Epidermal melanocyte (primary cell): ENCODE data around the gene RSF1.
"Not testable (repeated sequence)": the region's sequence is repeated elsewhere in the genome, so short reads cannot be mapped to it uniquely, and the experiment has no call there.

Experiments
- DNase-seq: peaks from one replicate; pipeline ENCODE4 v3.0.0; 2011; ENCODE audit warnings: low spot score; ENCODE audit not compliant: insufficient read length

The RSF1 gene, protein sequence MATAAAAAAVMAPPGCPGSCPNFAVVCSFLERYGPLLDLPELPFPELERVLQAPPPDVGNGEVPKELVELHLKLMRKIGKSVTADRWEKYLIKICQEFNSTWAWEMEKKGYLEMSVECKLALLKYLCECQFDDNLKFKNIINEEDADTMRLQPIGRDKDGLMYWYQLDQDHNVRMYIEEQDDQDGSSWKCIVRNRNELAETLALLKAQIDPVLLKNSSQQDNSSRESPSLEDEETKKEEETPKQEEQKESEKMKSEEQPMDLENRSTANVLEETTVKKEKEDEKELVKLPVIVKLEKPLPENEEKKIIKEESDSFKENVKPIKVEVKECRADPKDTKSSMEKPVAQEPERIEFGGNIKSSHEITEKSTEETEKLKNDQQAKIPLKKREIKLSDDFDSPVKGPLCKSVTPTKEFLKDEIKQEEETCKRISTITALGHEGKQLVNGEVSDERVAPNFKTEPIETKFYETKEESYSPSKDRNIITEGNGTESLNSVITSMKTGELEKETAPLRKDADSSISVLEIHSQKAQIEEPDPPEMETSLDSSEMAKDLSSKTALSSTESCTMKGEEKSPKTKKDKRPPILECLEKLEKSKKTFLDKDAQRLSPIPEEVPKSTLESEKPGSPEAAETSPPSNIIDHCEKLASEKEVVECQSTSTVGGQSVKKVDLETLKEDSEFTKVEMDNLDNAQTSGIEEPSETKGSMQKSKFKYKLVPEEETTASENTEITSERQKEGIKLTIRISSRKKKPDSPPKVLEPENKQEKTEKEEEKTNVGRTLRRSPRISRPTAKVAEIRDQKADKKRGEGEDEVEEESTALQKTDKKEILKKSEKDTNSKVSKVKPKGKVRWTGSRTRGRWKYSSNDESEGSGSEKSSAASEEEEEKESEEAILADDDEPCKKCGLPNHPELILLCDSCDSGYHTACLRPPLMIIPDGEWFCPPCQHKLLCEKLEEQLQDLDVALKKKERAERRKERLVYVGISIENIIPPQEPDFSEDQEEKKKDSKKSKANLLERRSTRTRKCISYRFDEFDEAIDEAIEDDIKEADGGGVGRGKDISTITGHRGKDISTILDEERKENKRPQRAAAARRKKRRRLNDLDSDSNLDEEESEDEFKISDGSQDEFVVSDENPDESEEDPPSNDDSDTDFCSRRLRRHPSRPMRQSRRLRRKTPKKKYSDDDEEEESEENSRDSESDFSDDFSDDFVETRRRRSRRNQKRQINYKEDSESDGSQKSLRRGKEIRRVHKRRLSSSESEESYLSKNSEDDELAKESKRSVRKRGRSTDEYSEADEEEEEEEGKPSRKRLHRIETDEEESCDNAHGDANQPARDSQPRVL (N-terminal part only)

DNA sequence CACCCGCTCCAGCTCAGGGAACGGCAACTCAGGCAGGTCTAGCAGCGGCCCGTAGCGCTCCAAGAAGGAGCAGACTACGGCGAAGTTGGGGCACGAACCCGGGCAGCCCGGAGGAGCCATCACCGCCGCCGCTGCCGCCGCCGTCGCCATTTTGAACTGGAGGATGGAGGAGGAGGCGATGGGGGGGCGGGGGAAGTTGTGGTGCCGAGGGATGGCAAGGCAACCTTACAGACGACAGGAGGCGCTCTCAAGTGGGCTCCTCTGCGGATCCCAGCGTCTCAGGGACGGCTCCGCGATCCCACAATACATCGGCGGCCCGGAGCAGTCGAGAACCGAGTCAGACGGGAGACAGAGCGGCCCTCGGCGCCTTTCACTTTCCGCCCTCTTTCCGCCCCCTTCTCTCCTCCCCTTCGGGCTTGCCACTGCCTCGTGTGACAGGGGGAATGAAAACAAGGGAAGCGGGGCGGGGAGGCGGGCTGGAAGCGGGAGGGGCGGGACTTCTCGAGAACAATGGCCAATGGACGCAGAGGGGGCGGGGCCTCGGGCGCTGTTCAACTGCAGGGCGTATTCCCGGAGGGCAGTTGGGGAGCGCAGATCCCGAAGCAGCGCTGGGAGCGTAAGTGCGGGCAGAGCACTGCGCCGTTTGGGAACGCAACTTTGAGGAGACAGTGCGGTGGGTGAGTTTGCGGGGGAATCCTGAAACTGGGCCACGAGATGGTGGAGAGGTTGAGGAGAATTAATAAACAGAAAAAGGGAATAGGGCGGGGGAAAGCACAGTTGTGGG is at the start of gene RSF1, which contains the start of gene AAMDC:
TSS of gene RSF1 (minus strand) at position 158 of the 784 bp plus-strand sequence. CDS start at position 150, 8 bp downstream.
TSS of gene AAMDC (plus strand) at position 580 of the 784 bp plus-strand sequence. CDS start 21,353 bp downstream, outside the sequence.
- peak; percentile 88 for DNase-seq

DNA sequence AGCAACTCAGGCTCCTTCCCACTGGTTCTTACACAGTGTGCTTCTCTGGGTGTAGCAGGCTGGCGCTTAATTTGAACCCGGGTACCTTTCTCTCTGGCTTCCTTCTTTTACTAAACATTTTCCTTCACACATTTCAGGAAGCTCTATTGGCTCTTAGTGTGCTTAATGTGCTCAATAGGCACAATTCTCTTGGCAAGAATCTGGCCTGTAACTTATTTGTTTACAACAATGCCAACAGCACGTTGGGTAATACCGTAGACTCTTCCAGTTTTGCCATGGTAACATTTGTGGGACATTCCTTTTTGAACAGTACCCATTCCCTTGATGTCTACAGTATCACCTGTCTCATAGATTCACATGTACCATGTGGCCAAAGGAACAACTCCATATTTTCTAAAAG is 48.2 kb upstream of the RSF1 start:
- no peak for DNase-seq

DNA sequence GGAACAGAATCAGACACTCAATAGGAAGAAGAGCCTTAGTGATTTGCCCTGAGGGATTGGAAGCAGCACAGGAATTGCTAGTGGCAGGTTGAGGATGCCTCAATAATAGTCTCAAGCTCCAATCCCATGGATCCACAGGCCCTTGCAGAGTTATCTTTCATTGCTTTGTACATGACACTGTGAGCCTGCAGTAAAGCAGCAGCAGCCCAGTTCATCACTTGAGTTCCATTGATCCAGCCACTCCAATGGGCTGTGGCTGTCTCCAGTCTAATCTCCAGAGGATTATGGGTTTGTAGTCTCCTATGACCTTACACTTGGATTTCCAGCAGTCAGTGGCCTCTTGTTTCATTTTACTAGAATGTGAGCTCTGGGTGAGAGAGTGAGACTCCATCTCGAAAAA is 45.8 kb upstream of the RSF1 start:
- DNase-seq = no peak

DNA sequence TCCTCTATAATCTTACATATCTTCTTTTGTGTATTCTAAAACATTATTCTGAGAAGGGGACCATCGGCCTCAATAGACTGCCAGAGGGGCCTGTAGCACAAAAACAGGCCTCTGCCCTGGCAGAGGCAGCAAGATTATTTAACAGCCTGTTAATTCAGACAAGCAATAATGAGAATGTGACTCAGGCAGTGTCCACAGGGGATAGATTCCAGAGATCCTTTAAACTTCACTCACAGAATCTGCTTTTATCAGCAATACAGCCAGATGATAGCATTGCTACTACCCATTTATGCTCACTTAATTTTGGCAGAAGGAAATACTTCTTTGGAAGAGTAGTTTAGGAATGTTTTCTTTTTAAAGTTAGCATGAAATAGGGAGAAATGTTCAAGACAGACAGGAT is 45.3 kb upstream of the RSF1 start:
- no peak for DNase-seq

DNA sequence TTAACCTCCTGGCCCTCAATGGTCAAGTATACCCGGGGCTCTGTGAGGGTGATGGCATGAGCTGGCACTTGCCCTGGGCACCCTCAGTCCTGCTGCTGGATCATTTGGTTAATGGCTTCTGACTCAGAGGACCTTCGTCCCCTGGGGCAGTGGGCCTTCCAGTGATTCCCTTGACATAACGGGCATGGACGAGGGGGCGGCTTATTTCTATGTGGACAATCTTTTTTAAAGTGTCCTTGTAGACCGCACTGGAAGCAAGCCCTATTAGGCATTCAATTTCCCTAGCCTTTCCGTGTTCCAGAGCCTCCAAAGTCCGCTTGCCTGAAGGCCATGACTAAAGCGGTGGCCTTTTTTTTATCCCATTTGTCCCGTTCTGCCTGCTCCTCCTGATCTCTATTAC is 40.9 kb upstream of the RSF1 start:
- DNase-seq = not testable (repeated sequence)

DNA sequence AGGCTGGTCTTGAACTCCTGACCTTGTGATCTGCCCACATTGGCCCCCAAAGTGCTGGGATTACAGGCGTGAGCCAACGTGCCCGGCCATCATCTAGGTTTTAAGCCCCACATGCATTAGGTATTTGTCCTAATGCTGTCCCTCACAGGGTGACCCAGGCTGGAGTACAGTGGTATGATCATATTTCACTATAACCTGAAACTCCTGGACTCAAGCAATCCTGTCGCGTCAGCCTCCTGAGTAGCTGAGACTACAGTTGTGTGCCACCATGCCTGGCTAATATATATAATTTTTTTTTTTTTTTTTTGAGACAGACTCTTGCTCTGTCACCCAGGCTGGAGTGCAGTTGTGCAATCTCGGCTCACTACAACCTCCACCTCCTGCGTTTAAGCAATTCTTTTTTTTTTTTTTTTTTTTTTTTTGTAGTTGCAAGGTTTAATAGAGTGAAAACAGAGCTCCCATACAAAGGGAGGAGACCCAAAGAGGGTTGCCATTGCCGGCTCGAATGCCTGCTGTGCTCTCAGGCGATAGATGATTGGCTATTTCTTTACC is 37.5 kb upstream of the RSF1 start:
- DNase-seq = not testable (repeated sequence)

DNA sequence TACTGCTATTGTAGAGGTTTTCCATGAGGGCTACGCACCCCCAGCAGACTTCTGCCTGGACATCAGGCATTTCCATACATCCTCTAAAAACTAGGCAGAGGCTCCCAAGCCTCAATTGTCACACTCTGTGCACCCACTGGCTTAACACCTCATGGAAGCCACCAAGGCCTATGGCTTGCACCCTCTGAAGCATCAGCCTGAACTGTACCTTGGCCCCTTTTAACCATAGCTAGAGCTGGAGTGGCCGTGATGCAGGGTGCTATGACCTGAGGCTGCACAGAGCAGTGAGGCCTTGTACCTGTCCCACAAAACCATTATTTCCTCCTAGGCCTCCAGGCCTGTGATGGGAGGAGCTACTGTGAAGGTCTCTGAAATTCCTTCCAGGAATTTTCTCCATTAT is 34.3 kb upstream of the RSF1 start:
- DNase-seq = no peak

DNA sequence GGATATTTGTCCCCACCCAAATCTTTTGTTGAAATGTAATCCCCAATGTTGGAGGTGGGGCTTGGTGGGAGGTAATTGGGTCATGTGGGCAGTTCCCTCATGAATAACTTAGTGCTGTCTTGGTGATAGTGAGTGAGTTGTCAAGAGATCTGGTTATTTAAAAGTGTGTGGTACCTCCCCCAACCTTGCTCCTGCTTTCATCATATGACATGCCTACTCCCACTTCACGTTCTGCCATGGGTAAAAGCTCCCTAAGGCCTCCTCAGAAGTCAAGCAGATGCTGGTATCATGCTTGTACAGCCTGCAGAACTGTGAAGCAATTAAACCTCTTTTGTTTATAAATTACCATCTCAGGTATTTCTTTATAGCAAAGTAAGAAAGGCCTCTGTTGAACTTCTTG is 31.0 kb upstream of the RSF1 start:
- DNase-seq = no peak

DNA sequence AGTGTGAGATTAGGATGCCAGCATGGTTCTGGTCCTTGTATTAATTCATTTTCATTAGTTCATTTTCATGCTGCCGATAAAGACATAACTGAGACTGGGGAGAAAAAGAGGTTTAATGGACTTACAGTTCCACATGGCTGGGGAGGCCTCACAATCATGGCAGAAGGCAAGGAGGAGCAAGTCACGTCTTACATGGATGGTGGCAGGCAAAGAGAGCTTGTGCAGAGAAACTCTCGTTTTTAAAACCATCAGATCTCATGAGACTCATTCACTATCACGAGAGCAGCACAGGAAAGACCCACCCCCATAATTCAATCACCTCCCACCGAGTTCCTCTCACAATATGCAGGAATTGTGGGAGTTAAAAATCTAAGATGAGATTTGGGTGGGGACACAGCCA is 23.2 kb upstream of the RSF1 start:
- not testable (repeated sequence) for DNase-seq

DNA sequence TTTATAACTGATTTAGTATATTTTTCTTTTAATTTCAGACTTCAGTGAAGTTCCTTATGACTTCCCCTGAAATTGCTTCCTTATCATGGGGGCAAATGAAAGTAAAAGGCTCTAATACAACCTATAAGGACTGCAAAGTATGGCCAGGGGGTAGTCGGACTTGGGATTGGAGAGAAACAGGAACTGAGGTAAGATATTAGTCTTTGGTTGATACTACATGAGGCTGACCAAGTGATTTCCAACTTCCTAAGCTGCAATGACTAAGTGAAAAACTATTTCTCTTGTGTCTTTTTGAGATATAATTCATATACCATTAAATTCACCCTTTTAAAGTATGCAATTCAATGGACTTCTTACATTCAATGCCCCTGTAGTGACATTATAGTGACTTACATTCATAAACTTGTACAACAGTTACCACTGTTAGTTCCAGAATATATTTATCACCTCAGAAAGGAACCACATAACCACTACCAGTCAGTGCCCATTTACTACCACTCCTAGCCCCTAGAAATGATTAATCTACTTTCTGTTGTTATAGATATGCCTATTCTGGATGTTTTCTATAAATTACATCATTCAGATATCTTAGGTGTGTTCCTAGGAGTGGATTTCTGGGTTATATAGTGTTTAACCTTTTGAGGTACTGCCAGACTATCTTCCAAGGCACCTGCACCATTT is 22.1 kb upstream of the RSF1 start:
- no peak for DNase-seq

DNA sequence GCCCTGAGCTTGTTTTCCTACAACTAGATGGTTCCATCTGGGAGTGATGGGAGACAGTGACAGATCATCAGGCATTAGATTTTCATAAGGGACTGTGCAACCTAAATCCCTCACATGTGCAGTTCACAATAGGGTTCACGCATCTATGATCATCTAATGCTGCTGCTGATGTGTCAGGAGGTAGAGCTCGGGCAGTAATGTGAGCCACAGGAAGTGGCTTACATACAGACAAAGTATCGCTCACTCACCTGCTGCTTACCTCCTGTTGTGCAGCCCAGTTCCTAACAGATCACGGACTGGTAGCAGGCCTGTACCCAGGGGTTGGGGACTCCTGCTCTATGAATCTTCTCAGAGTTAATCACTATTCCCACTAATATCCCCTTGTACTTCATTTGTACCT is 12.8 kb upstream of the RSF1 start:
- DNase-seq = no peak

DNA sequence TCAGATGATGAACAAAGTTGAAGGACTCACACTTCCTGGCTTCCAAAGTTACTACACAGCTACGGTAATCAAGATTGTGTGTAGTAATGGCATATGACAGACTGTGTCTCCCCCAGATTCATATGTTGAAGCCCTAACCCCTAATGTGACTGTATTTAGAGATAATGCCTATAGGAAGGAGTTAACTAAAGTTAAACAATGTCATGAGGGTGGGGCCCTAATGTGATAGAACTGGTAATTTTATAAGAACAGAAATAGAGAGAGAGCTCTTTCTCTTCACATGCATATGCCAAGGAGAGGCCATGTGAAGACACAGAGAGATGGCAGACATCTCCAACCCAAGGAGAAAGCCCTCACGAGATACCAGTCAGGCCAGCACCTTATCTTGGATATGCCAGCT is 8.4 kb upstream of the RSF1 start:
- no peak for DNase-seq

DNA sequence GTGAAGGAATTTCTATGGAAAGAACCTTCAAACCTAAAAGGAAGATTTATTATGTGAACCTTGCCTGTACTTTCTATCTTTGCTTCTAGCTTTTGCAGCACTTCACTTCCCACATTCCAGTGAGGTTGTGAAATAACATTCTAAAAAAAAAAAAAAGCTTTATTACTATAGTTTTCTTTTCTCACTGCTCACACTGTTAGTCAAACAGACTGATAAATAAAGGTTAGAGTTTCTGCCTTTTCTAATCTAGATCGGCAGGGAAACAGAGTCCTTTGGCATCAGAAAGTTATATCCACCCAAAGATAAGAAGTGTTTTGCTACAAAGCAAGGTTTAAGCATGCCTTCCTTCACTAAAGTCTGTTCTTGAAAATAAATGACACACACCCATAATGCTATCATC is 3.3 kb upstream of the RSF1 start:
- DNase-seq = no peak

DNA sequence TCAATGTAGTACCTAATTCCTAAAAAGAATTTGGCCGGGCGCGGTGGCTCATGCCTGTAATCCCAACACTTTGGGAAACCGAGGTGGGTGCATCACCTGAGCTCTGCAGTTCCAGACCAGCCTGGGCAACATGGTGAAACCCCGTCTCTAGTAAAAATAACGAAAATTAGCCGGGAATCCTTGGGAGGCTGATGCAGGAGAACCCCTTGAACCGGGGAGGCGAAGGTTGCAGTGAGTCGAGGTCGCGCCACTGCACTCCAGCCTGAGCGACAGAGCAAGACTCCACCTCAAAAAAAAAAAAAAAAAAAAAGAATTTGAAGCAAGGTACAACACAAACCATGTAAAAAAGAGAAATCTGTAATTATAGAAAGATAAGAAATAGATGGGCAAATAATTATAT is 1.6 kb upstream of the RSF1 start:
- DNase-seq = not testable (repeated sequence)

DNA sequence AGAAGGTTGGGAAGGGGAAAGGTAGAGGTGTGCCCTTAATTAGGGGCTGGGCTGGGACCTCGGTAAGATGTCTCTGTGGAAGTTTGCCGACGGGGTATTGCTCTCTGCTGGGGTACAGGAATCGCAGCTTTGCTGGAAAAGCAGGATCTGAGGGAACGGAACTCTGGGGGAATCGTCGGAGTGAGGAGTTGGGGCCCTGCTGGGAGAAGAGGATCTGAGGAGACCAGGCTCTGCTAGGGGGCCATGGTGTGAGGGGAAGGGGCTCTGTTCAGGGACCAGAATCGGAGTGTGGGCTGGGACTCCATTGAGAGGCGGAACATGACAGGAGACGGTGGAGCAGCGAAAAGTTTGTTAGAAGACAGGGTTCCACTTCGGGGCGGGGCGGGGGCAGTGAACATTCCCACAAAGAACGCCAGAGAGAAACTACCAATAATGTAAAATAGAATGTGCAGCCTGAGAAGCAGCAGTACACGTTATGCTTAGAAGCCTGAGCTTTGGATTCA is 878 bp upstream of the RSF1 start:
- DNase-seq = no peak

DNA sequence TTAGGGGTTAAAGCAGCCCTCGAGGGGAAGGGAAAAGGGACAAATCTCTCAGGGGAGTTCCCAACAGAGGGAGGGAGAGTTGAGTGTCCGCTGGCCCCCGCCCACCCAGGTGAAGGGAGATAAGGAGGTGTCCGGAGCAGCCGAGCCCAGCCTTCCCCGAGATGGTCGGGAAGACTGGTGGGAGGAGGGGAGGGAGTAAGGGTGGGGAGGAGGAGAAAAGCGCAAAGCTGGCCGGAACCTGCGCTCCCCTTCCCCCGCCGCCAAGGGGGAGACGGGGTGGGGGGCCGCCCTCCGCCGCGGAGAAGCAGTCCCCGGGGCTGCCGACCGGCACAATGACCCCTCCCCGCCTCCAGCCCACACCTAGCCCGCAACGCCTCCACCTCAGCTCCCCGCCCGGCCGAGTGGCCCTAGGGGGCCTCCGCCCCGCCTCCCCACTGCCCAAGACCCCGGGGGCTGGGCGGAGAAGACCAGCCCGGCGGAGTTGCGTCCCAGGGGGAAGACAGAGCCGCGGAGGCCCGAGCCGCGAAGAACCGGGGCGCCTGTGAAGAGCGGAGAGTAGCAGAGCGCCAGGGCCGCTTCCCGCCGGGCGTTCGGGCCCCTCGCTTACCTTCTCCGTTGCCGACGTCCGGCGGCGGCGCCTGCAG is 479 bp downstream of the RSF1 start:
- no peak for DNase-seq

DNA sequence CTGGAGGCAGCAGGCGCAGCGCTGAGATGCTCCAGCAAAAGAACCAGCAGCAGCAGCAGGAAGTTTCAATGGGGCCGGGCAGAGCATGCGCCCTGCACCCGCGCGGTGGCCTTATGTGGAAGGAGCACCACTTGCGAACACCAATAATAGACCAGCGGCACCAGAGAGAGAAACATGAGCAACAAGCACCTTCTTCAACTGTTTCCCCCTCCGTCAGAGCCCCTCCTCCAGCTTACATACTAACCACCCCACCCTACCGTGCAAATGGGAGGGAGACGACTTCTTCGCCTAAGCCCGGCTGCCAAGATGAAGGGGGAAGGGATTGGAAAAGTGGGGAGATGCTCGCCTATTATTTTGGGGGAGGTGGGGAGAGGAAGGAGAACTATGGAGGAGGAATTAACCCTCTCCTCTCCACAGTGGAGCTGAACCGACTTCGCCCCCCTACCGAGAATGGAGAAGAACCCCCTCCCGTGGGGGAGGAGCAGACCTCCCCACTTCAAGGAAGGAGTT is 1.1 kb downstream of the RSF1 start:
- peak; percentile 40 for DNase-seq

DNA sequence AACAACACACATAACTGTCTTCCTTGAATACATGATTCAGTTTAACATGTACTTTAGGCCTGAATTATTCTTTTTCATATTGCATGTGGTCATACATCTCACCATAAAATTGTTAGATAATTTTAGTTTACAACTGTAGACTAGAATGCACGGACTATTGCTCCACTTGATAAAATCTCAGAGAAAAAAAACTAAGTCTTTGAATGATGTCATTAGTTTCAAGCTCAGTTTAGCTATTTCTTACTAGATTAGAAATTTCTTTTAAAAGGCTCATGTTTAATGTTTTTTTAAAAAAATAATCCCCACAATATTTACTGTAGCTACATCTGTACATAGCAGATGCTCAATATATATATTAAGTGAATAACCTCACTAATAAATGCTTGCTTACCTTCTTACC is 5.1 kb downstream of the RSF1 start:
- DNase-seq = no peak

DNA sequence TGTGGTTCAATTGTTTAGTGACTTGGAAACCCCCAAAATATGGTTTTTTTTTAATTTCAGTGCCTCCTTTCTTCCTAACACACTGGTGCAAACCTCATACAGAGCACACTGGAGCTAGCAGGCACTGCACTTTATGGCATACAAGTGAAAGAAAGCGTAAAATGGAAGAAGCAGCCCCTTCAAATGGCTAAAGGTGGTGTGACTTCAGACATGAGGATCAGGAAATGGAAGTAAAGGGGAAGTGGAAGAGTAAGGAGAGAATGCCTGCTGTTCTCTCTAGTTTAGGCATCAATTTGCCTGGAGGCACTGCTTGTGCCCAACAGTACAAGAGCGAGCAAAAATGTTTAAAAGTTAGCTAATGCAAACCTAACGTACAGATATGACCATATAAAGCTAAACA is 5.7 kb downstream of the RSF1 start:
- no peak for DNase-seq
